ENCODE measurements around the gene GRID1.

DNA sequence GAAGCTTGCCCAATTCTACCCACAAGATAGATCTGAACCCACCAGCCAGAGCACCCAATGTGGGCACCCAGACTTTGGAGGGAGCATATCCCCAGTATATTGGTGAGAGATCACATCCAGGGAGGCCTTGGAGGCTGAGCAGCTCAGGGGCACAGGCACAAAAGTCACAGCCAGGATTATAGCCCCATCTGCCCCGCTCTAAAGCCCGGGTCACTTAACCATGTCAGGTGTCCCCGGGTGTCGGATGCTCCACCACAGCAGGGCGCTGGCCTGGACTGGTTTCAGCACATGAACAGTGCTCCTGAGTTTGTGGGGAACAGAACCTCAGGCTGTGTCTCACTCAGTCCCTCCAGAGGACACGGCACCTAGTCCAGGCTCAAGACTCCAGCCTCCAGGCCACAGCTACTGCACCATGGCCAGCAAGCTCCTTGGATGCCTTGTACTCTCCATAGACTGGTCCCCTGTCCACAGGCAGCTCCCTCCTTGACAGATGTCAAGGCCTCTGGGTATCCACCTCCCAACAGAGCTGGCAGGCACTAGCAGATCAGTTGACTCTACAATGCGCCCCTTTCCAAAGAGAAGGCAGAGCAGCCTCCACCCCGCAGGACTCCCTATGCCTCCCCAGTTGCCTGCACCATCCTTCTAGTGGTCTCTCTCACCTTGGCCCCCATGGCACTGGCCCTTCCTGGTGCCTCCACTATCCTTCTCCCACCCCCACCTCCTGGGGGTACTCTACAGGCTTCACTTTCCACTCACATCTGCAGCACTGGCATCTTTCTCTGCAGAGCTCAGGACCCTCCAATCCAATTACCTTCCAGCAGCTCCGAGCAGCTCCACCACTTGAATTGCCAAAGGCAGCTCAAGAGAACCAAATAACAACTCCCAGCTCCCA is 306.0 kb downstream of the GRID1 start:
- TF ChIP-seq POLR2A (IDR thresholded peaks at IDR 0.05; ENCODE audit: low read length) (no peak), GATA1 (IDR thresholded peaks at IDR 0.05; ENCODE audit: low read depth, low read length) (no peak)

All from erythroblast (primary cell).